Activated CD4-positive, alpha-beta memory T cell treated with anti-CD3 and anti-CD28 coated beads, Interleukin-2, amount 10 ng/mL, durations not matched to agents 7 days and 5 days (primary cell): ENCODE results near the gene AARSD1. TPM values are rescaled to one million over a fixed set of nuclear protein-coding genes. Genes with fewer than 3 reads are reported as not detected.
A peak's percentile ranks its signal among the peaks of the same experiment; 100 is the strongest.
"Not testable (repeated sequence)": the region's sequence is repeated elsewhere in the genome, so short reads cannot be mapped to it uniquely, and the experiment has no call there.

Experiments used
- CTCF ChIA-PET: fragments of 350-600 bp; sonication (Branson Sonifier 250); formaldehyde crosslinking; loops from one replicate; lab custom pipeline; 2021; ENCODE audit warnings: antibody characterized with exemption, inconsistent platforms; lab: Charles Lee
- POLR2A ChIA-PET: fragments of 350-600 bp; sonication (Branson Sonifier 250); formaldehyde crosslinking; loops from one replicate; lab custom pipeline; 2021; ENCODE audit warnings: antibody characterized with exemption; lab: Charles Lee
- DNase-seq: peaks from one replicate; pipeline ENCODE4 v3.0.0-alpha.2; 2020
- H3K27ac Mint-ChIP-seq: one replicate; pipeline ENCODE4 v1.8.0; 2021; ENCODE audit warnings: mild to moderate bottlenecking, mixed read lengths
- H3K27me3 Mint-ChIP-seq: one replicate; pipeline ENCODE4 v1.8.0; 2021; ENCODE audit warnings: mixed read lengths
- H3K36me3 Mint-ChIP-seq: one replicate; pipeline ENCODE4 v1.8.0; 2021; ENCODE audit warnings: low read depth, mixed read lengths
- H3K4me1 Mint-ChIP-seq: one replicate; pipeline ENCODE4 v1.8.0; 2021; ENCODE audit warnings: mixed read lengths
- H3K4me3 Mint-ChIP-seq: one replicate; pipeline ENCODE4 v1.8.0; 2021; ENCODE audit warnings: mild to moderate bottlenecking, mixed read lengths
- H3K9me3 Mint-ChIP-seq: one replicate; pipeline ENCODE4 v1.8.0; 2021; ENCODE audit warnings: mixed read lengths
- total RNA-seq, 2 experiments: library from RNA; stranded (reverse); gene quantifications; one replicate each; pipeline ENCODE4 v1.2.3, GENCODE V29; 2021

The AARSD1 gene
- total RNA-seq, 2 experiments from 2014 or later, result 27.9 to 28.5 TPM

DNA sequence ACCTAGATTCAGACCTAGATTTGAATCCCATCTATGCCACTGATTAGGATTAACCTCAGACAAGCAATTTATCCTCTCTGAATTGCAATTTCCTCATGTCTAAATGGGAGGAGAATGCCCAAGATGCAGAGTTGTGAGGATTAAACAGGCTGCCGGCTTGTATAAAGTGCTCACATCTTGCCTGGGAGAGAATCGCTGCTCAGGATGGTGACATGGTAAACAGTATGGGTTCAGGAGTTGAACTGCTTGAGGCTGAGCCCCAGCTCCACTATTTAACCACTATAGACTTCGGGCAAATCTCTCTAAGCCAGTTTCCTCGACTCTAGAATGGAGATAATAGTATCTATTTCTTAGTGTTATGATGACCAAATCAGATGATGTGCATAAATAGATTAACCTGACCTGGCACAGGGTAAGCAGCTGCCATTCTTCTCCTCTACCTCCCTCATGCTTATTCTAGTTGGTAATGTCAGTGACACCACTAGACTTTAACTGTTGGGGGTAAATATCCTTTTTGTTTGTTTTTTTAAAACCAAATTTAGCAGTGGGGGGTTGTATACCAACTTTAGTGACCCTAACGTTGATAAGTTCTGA is 33.2 kb upstream of the AARSD1 start:
- no peaks in the 10 kb centered on the region for H3K9me3 Mint-ChIP-seq
- peak overlapping the region; percentile 94 for H3K4me3 Mint-ChIP-seq
- H3K4me1 Mint-ChIP-seq, result peaks cover 35% of the 10 kb centered on the region
- ChIA-PET CTCF (interaction anchor here (0.8 to 2.9 kb wide), 27 partner anchors 9 to 1073 kb away, joined by 3 to 24 read pairs (median 4); partner anchors contain the start of genes AARSD1, BECN1, COA3 and DHX8), POLR2A (interaction anchor here (0.6 to 3.4 kb wide), 40 partner anchors 10 to 1132 kb away, joined by 3 to 103 read pairs (median 8); partner anchors contain the start of genes AARSD1, BECN1, BRCA1 and DHX8)
- H3K36me3 Mint-ChIP-seq, result peaks cover 56% of the 10 kb centered on the region
- H3K27ac Mint-ChIP-seq, result peak overlapping the region; percentile 96
- H3K27me3 Mint-ChIP-seq, result no peaks in the 10 kb centered on the region
- no peak for DNase-seq

DNA sequence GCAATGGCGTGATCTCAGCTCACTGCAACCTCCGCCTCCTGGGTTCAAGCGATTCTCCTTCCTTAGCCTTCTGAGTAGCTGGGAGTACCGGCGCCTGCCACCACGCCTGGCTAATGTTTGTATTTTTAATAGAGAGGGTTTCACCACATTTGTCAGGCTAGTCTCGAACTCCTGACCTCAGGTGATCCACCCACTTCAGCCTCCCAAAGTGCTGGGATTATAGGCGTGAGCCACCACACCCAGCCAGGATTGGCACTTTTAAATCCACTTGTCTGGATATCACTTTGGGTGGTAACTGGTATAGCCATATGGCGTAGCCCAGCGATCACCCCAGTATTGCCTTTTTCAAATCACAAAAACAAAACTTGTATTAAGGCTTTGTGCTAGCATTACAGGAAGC is 29.7 kb upstream of the AARSD1 start:
- CTCF ChIA-PET, DNase-seq, H3K4me3 Mint-ChIP-seq, H3K27ac Mint-ChIP-seq, POLR2A ChIA-PET, H3K9me3 Mint-ChIP-seq, H3K27me3 Mint-ChIP-seq: not testable (repeated sequence)
- Mint-ChIP-seq H3K36me3 (peaks cover 55% of the 10 kb centered on the region), H3K4me1 (peaks cover 10% of the 10 kb centered on the region)

DNA sequence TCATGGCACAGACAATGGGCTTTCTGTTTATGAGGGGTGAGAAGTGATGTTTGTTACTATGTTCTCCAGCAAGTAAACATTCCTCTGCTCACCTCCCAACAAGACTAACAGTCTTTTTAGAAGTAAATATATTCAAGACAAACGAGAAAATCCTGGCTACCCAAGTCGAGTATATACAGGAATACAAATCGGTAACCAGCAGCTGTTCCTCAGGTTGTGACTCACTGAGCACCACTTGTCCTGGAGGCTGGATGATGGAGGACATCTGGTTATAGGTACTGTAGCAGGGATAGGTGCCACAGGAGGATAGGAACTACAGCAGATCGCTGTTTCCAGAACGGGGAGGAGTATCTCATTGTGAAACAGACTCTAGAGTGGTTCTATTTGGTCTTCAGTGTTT is 28.6 kb upstream of the AARSD1 start:
- H3K27ac Mint-ChIP-seq, result no peak overlapping the region
- ChIA-PET CTCF (no interaction called here), POLR2A (no interaction called here)
- no peak overlapping the region for H3K4me3 Mint-ChIP-seq
- no peak for DNase-seq
- peaks cover 8% of the 10 kb centered on the region for H3K4me1 Mint-ChIP-seq
- no peaks in the 10 kb centered on the region for H3K9me3 Mint-ChIP-seq
- no peaks in the 10 kb centered on the region for H3K27me3 Mint-ChIP-seq
- peaks cover 57% of the 10 kb centered on the region for H3K36me3 Mint-ChIP-seq

DNA sequence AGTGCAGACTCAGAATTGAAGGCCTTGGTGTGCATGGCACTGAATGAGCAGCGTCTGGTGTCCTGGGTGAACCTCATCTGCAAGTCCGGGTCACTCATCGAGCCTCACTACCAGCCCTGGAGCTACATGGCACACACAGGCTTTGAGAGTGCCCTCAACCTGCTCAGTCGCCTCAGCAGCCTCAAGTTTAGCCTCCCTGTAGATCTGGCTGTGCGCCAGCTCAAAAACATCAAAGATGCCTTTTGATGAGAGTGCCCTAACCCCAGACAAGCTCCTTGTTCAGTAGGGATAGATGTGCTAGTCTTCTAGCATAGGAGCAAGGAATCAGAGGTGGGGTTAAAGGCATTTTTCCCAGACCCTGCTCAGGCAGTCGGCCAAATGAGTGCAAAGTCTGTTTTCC is 27.2 kb upstream of the AARSD1 start:
- POLR2A ChIA-PET, result no interaction called here
- H3K27ac Mint-ChIP-seq, result no peak overlapping the region

DNA sequence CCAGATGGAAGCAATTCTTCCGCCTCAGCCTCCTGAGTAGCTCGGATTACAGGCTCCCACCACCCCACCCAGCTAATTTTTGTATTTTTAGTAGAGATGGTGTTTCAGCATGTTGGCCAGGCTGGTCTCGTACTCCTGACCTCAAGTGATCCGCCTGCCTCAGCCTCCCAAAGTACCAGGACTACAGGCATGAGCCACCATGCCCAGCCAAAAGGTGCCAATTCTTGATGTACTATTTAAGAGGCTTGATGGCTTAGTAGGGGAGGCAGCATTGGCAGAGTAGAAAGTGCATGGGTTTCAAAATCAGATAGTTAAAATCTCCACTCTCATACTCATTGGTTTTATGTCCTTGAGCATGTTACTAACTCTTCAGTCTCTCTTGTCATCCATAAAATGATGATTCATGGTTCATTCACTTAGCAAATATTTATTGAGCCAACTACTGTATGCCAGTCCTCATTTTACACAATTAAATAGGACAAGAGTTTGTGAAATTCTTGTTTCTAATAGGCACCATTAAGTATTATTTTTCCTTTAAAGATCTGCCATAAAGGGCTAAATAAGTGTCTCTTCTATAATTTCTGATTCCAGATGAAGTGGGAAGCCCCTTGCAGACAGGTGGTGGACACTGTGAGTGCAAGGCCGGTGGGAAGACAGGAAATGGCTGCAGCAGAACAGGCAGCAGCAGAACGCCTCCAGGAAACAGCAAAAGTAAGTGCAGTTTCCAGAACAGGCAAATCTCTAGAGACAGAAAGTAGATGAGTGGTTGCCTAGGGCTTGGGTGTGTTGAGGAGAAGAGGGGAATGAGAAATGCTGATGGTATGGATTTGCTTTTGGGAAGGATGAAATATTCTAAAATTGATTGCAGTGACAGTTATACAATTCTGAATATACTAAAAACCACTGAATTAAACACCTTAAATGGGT is 25.7 kb upstream of the AARSD1 start:
- POLR2A ChIA-PET, result interaction anchor here (4.9 kb wide), 1 partner anchor 8 kb away, joined by 15 read pairs; the partner anchor contains the start of gene RPL27
- H3K36me3 Mint-ChIP-seq, result peaks cover 74% of the 10 kb centered on the region

More for the DNA sequence above, 27.2 kb upstream of the AARSD1 start:
- no peaks in the 10 kb centered on the region for H3K9me3 Mint-ChIP-seq
- H3K36me3 Mint-ChIP-seq, result peaks cover 68% of the 10 kb centered on the region
- no peaks in the 10 kb centered on the region for H3K27me3 Mint-ChIP-seq
- no peak for DNase-seq
- CTCF ChIA-PET, result no interaction called here
- no peak overlapping the region for H3K4me3 Mint-ChIP-seq
- H3K4me1 Mint-ChIP-seq, result no peaks in the 10 kb centered on the region

DNA sequence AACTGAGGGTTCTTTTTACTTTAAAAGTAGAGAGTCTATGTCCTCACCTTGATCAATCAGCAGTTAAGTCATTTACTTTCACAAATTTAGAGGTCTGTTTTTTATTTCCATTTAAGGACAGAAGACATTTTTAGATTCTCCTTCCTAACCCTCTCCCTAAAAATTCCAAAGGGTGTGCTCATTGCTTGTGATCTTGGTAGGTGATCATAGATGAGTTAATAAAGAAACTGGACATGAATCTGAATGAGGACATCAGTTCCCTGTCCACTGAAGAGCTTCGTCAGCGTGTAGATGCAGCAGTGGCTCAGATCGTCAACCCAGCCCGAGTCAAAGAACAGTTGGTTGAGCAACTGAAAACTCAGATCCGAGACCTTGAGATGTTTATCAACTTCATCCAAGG is 24.9 kb upstream of the AARSD1 start:
- no peak overlapping the region for H3K27ac Mint-ChIP-seq
- ChIA-PET POLR2A (interaction anchor here (4.9 kb wide), 1 partner anchor 9 kb away, joined by 15 read pairs; the partner anchor contains the start of gene RPL27), CTCF (no interaction called here)
- DNase-seq, result no peak
- H3K4me1 Mint-ChIP-seq, result peaks cover 13% of the 10 kb centered on the region
- no peaks in the 10 kb centered on the region for H3K27me3 Mint-ChIP-seq
- H3K4me3 Mint-ChIP-seq, result no peak overlapping the region
- no peaks in the 10 kb centered on the region for H3K9me3 Mint-ChIP-seq
- peaks cover 71% of the 10 kb centered on the region for H3K36me3 Mint-ChIP-seq

More for the DNA sequence above, 25.7 kb upstream of the AARSD1 start:
- Mint-ChIP-seq H3K27ac (no peak overlapping the region), H3K27me3 (no peaks in the 10 kb centered on the region), H3K9me3 (no peaks in the 10 kb centered on the region), H3K4me3 (no peak overlapping the region), H3K4me1 (peaks cover 7% of the 10 kb centered on the region)
- CTCF ChIA-PET, result no interaction called here
- DNase-seq, result no peak

DNA sequence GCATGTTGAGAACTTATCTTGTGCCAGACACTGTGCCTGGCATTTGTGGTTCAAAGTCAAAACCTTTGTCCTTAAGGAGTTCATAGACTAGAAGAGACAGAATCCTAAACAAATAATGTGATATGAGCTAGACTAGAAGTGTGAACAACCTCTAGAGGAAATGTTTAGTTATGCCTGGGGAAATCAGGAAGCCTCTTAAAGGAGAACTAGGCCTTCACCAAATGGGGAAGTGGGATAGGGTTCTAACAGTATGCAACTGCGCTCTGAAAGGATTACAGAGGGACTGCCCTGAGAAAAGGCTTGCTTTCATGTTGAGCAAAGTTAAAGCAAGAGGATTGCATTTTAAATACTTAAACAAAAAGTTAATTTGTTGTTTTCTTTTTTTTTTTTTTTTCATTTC is 21.0 kb upstream of the AARSD1 start:
- POLR2A ChIA-PET, result interaction anchor here (0.6 to 4.9 kb wide), 2 partner anchors 13 to 281 kb away, joined by 3 to 15 read pairs; partner anchors contain the start of gene RPL27
- CTCF ChIA-PET, result interaction anchor here (0.7 to 2.6 kb wide), 2 partner anchors 9 to 13 kb away, joined by 3 to 9 read pairs; partner anchors contain the start of gene RPL27

DNA sequence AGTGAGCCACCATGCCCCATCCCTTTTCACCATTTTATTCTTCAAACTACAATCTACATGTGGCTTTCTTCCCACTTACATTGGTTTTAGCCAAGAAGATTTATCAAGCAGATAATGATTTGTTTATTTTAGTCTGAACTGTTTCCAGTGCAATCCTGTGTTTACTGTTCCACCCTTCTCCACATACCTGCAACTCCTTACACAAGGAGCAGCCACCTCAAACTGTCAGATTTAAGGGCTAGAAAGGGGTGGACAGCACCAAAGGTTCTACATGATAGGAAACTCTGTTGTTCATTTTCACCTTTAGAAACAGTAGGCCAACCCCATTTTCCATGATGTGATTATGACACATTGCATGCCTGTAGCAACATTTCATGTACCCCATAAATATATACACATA is 18.0 kb upstream of the AARSD1 start:
- peaks cover 34% of the 10 kb centered on the region for H3K36me3 Mint-ChIP-seq
- H3K27ac Mint-ChIP-seq, result no peak overlapping the region
- H3K27me3 Mint-ChIP-seq, result no peaks in the 10 kb centered on the region
- H3K9me3 Mint-ChIP-seq, result no peaks in the 10 kb centered on the region
- DNase-seq, result no peak
- H3K4me1 Mint-ChIP-seq, result peaks cover 41% of the 10 kb centered on the region
- POLR2A ChIA-PET, result interaction anchor here (0.7 to 2.3 kb wide), 2 partner anchors 16 to 19 kb away, joined by 3 to 17 read pairs; partner anchors contain the start of gene RPL27
- CTCF ChIA-PET, result interaction anchor here (1.5 kb wide), 1 partner anchor 16 kb away, joined by 5 read pairs; the partner anchor contains the start of gene RPL27
- H3K4me3 Mint-ChIP-seq, result peak overlapping the region; percentile 26

More for the DNA sequence above, 21.0 kb upstream of the AARSD1 start:
- H3K9me3 Mint-ChIP-seq, result no peaks in the 10 kb centered on the region
- H3K36me3 Mint-ChIP-seq, result peaks cover 58% of the 10 kb centered on the region
- no peak overlapping the region for H3K4me3 Mint-ChIP-seq
- H3K4me1 Mint-ChIP-seq, result peaks cover 31% of the 10 kb centered on the region
- peak overlapping the region; percentile 29 for H3K27ac Mint-ChIP-seq
- no peaks in the 10 kb centered on the region for H3K27me3 Mint-ChIP-seq
- DNase-seq, result no peak

DNA sequence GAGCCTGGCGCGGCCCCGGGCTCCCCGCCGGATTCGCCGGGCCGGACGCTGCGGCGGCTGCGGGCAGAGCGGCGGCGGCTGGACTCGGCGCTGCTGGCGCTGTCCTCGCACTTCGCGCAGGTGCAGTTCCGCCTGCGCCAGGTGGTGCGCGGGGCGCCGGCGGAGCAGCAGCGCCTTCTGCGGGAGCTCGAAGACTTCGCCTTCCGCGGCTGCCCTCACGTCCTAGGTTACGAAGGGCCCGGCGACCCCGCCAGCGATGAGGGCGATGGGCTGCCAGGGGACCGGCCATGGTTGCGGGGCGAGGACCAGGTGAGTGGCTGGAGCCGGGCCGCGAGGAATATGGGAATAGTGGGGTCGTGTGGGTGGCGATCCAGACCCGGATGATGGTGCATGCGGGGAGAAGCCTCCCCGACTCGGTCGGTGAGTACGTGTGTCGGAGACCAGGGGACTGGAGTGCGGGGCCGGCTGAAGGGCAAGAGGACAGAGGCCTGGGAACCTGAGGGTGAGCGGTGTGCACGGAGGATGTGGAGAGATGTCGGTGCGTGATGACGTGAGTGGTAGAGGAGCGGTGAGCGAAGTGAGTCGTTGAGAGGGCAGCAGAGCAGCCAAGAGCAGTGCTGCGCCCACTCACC is 16.6 kb upstream of the AARSD1 start:
- Mint-ChIP-seq H3K9me3 (no peaks in the 10 kb centered on the region), H3K4me1 (peaks cover 41% of the 10 kb centered on the region), H3K27me3 (no peaks in the 10 kb centered on the region), H3K36me3 (peaks cover 25% of the 10 kb centered on the region), H3K27ac (peak overlapping the region; percentile 87), H3K4me3 (peak overlapping the region; percentile 98)
- POLR2A ChIA-PET, result interaction anchor here (1.0 to 2.3 kb wide), 2 partner anchors 13 to 17 kb away, joined by 3 to 17 read pairs; partner anchors contain the start of gene RPL27
- peak; percentile 74 for DNase-seq
- CTCF ChIA-PET, result interaction anchor here (0.5 to 1.3 kb wide), 3 partner anchors 17 to 402 kb away, joined by 3 to 4 read pairs (median 3); partner anchors contain the start of gene RPL27

DNA sequence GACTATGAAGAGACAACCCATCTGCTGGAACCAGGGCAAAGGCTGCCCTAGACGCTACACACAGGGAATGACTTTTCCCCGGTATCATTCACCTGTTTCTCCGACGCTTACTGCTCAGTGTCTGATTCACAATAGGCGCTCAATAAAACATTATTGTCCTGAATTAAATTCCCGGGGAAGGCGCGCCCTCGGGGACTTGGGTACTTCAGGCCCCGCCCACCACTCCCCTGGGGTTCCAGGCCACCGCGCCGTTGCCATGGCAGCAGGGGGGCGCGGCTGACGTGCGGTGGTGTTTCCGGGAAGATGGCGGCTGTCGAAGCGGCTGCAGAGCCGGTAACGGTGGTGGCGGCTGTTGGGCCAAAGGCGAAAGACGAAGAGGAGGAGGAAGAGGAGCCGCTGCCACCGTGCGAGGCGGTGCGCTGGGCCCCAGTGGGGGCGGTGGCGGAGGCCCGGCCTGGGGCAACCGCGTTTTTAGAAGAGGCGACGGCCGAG is 16.1 kb upstream of the AARSD1 start, which contains the start of gene RUNDC1:
Gene RUNDC1 (plus strand): TSS at position 292 of the 492 bp plus-strand sequence. CDS start 12 bp downstream, at position 304.
- DNase-seq, result peak; percentile 91
- H3K27me3 Mint-ChIP-seq, result no peaks in the 10 kb centered on the region
- POLR2A ChIA-PET, result interaction anchor here (1.0 to 2.3 kb wide), 3 partner anchors 12 to 18 kb away, joined by 3 to 17 read pairs (median 16); partner anchors contain the start of gene RPL27
- peak within 1 kb of the TSS; percentile 98 for H3K4me3 Mint-ChIP-seq
- CTCF ChIA-PET, result interaction anchor here (1.0 to 1.3 kb wide), 2 partner anchors 18 to 50 kb away, joined by 3 read pairs; partner anchors contain the start of gene RPL27
- peaks cover 21% of the 10 kb centered on the region for H3K36me3 Mint-ChIP-seq
- H3K4me1 Mint-ChIP-seq, result peaks cover 38% of the 10 kb centered on the region
- peak within 1 kb of the TSS; percentile 87 for H3K27ac Mint-ChIP-seq
- no peaks in the 10 kb centered on the region for H3K9me3 Mint-ChIP-seq

DNA sequence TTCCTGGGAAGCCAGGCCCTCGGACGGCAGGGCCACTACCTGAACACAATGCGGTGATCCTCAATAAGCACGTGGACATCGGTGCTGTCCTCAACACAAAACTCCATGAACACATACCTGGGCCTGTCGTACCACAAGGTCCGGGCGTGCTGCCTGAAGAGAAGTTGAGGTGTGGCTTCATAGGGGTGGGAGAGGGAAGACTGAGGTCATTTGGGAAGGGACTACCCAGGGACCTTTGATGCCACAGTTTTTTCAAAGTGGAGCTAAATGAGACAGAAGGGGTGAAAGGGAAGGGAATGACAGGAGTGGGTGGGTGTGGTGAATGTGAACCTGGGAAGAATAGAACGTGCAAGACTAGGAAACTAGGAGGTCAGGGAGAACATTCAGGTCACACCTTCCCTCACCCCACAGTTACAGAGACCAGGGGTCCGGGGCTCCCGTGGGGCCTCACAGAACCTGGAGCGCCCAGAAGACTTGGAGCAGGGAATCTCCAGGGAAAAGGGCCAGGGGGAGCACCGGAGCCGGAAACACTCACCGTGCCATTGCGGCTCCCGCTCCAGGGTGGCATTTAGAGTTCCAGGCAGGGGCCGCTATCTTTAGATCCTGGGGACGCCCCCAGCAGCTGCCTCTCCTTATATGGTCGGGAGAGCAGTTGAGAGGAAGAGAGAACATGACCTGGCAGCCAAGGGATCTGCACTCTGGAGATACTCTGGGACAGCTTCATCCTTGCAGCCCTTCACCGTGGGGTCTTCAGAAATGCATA is 15.4 kb upstream of the AARSD1 start, which contains the start of gene PTGES3L:
Gene PTGES3L (minus strand): TSS at position 570 of the 763 bp plus-strand sequence. CDS start 27 bp downstream, at position 543.
- CTCF ChIA-PET, result interaction anchor here (1.3 kb wide), 2 partner anchors 18 to 50 kb away, joined by 3 read pairs; partner anchors contain the start of gene RPL27
- POLR2A ChIA-PET, result interaction anchor here (1.7 kb wide), 1 partner anchor 18 kb away, joined by 16 read pairs; the partner anchor contains the start of gene RPL27

More for the DNA sequence above, 15.4 kb upstream of the AARSD1 start, which contains the start of gene PTGES3L:
- peak; percentile 26 for DNase-seq
- peak within 1 kb of the TSS; percentile 87 for H3K27ac Mint-ChIP-seq
- H3K27me3 Mint-ChIP-seq, result no peaks in the 10 kb centered on the region
- H3K36me3 Mint-ChIP-seq, result peaks cover 16% of the 10 kb centered on the region
- H3K4me3 Mint-ChIP-seq, result peak within 1 kb of the TSS; percentile 98
- H3K4me1 Mint-ChIP-seq, result peaks cover 35% of the 10 kb centered on the region
- H3K9me3 Mint-ChIP-seq, result no peaks in the 10 kb centered on the region
